Activated T-cell treated with anti-CD3 and anti-CD28 coated beads, Interleukin-2, amount 50 U/mL, for 4 hours (primary cell): Measurements from ENCODE around the gene ABLIM1. TPM values are rescaled to one million over a fixed set of nuclear protein-coding genes. Genes with fewer than 3 reads are reported as not detected.

Source experiments
- ATAC-seq, 2 donors: fragments of 200-7000 bp; cut with Tn5 transposase; one replicate each; pipeline ENCODE4 v1.10.0; 2021
- DNase-seq: peaks from one replicate; pipeline ENCODE4 v3.0.0-alpha.2; 2020
- H3K27me3 Mint-ChIP-seq: one replicate; pipeline ENCODE4 v1.8.0; 2021; ENCODE audit warnings: low read depth, mixed read lengths
- H3K36me3 Mint-ChIP-seq: one replicate; pipeline ENCODE4 v1.8.0; 2022; ENCODE audit warnings: mixed read lengths; ENCODE audit not compliant: insufficient read depth
- H3K4me1 Mint-ChIP-seq: one replicate; pipeline ENCODE4 v1.8.0; 2021; ENCODE audit warnings: low read depth, mixed read lengths
- H3K4me3 Mint-ChIP-seq: one replicate; pipeline ENCODE4 v1.8.0; 2021; ENCODE audit warnings: mild to moderate bottlenecking, moderate library complexity, mixed read lengths
- H3K9me3 Mint-ChIP-seq: one replicate; pipeline ENCODE4 v1.8.0; 2021; ENCODE audit warnings: mixed read lengths
- total RNA-seq, 3 donors: library from RNA; stranded (reverse); gene quantifications; one replicate each; pipeline ENCODE4 v1.2.1, GENCODE V29; 2021

The ABLIM1 gene
- total RNA-seq, 3 donors from 2014 or later: 68.1 to 83.2 (median 76.2) TPM

- H3K9me3 Mint-ChIP-seq: no peaks in the 10 kb centered on the region
- DNase-seq (no peak), ATAC-seq (no peak)
- H3K36me3 Mint-ChIP-seq: peaks cover 57% of the 10 kb centered on the region
- H3K27me3 Mint-ChIP-seq: no peaks in the 10 kb centered on the region
- H3K4me3 Mint-ChIP-seq: no peak overlapping the region
- peaks cover 47% of the 10 kb centered on the region for H3K4me1 Mint-ChIP-seq
Measured at GRCh38 chr10:114482480-114483304, 175.4 kb downstream of the ABLIM1 start.

DNA sequence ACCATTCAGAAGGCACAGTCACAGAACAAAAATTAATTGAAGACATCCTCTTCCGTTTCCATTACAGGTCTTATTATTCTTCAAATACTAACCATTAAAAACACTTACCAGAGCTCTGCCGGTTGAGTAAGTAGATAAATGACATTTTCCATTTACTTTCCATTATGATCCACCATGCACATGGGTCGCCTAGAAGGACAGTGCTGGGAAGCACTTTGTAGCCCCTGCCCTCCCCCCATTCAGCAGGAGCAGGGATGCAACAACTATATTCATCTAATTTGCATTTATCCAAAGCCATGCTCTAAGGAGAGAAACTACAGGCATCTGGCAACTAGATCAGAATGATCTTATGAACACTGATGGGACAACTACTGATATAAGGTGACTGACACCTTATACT lies 177.0 kb downstream of the ABLIM1 start:
- Mint-ChIP-seq H3K36me3 (peaks cover 44% of the 10 kb centered on the region), H3K4me3 (no peak overlapping the region), H3K9me3 (no peaks in the 10 kb centered on the region), H3K4me1 (peaks cover 45% of the 10 kb centered on the region), H3K27me3 (no peaks in the 10 kb centered on the region)
- ATAC-seq: no peak
- DNase-seq: no peak

- no peak for DNase-seq
- Mint-ChIP-seq H3K36me3 (peaks cover 33% of the 10 kb centered on the region), H3K4me3 (no peak overlapping the region), H3K27me3 (no peaks in the 10 kb centered on the region), H3K9me3 (no peaks in the 10 kb centered on the region), H3K4me1 (peaks cover 49% of the 10 kb centered on the region)
- peak in 1 of 2 donors; percentile 43 for ATAC-seq
Measured at GRCh38 chr10:114479836-114480235, 178.2 kb downstream of the ABLIM1 start.

DNA sequence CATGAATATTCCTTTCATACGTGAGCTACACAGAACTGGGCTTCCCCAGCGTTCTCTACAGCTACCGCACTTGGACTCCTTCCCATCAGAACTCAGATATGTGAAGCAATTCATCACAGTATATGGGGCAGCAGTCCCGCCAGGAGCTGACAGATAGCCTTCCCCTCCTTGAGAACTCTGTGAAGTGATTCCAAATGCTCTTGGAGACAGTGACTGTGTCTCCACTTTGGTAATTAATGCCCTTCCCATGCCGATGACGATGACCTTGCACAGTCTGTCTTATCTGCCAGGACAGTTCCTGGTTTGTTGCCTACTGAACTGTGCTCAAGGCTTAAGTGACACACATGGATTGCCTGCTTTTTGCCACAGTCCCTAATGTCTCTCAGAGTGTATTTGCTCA lies 178.8 kb downstream of the ABLIM1 start:
- Mint-ChIP-seq H3K4me1 (peaks cover 49% of the 10 kb centered on the region), H3K4me3 (no peak overlapping the region), H3K27me3 (no peaks in the 10 kb centered on the region), H3K36me3 (peaks cover 29% of the 10 kb centered on the region), H3K9me3 (no peaks in the 10 kb centered on the region)
- no peak for ATAC-seq
- DNase-seq: no peak

DNA sequence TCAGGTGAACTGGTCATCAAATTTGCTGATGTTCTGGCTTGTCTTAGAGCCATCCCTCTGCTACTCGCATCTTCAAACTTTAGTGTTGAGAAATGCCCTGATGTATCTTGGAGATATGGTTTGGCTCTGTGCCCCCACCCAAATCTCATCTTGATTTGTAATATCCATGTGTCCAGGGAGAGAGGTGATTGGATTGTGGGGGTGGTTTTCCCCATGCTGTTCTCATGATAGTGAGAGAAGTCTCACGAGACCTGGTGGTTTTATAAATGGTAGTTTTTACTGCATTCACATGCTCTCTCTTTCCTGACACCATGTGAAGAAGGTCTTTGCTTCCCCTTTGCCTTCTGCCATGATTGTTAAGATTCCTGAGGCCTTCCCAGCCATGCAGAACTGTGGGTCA lies 179.8 kb downstream of the ABLIM1 start:
- Mint-ChIP-seq H3K27me3 (no peaks in the 10 kb centered on the region), H3K4me1 (peaks cover 47% of the 10 kb centered on the region), H3K4me3 (no peak overlapping the region), H3K9me3 (no peaks in the 10 kb centered on the region), H3K36me3 (peaks cover 27% of the 10 kb centered on the region)
- DNase-seq (no peak), ATAC-seq (no peak)

DNA sequence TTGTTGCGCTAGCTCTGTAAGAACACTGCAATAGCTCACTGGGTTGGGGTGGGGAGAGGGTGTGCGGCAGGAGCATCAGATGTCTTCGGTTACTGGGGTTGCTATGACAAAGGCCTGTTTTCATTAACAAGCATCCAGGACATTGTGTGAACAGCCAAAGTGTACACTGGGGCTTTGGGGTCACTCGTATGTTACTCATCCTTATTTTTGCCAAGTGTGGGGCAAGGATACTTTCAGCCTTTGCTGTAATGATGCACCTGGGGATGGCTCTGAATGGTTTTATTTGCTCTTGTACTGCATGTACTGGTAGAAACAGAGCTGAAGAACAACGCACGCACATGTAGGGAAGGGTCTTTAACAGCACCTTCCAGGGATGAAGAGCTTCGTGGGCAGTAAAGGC lies 180.8 kb downstream of the ABLIM1 start:
- H3K36me3 Mint-ChIP-seq: peaks cover 28% of the 10 kb centered on the region
- no peaks in the 10 kb centered on the region for H3K27me3 Mint-ChIP-seq
- ATAC-seq (no peak), DNase-seq (no peak)
- no peaks in the 10 kb centered on the region for H3K9me3 Mint-ChIP-seq
- H3K4me3 Mint-ChIP-seq: no peak overlapping the region
- peaks cover 51% of the 10 kb centered on the region for H3K4me1 Mint-ChIP-seq

GRCh38 chr10:114474989-114475388 lies 183.1 kb downstream of the ABLIM1 start:
- Mint-ChIP-seq H3K36me3 (peaks cover 13% of the 10 kb centered on the region), H3K4me3 (no peak overlapping the region), H3K27me3 (no peaks in the 10 kb centered on the region), H3K9me3 (no peaks in the 10 kb centered on the region), H3K4me1 (peaks cover 37% of the 10 kb centered on the region)
- no peak for DNase-seq
- ATAC-seq: no peak

GRCh38 chr10:114473776-114474175 lies 184.3 kb downstream of the ABLIM1 start:
- Mint-ChIP-seq H3K9me3 (no peaks in the 10 kb centered on the region), H3K36me3 (peaks cover 14% of the 10 kb centered on the region), H3K4me1 (peaks cover 29% of the 10 kb centered on the region), H3K27me3 (no peaks in the 10 kb centered on the region), H3K4me3 (no peak overlapping the region)
- no peak for DNase-seq
- ATAC-seq: no peak

DNA sequence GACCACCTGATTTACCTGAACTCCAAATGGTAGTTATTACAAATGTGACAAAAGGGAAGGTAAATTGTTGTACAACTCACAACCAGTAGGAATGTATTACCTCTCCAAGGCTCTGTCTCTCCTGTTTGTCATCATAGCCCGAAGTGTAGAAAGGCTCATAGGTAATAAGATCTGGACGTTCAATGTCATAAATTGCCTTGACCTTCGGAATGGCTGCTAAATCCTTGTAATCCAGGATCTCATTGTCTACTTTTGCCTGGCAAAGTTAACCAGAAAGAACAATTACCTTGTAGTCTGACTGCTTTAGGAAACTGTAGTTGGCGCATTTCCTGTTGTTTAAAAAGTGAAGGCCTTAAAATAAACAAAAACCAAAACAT lies 185.2 kb downstream of the ABLIM1 start:
- no peak for DNase-seq
- H3K36me3 Mint-ChIP-seq: peaks cover 15% of the 10 kb centered on the region
- H3K27me3 Mint-ChIP-seq: no peaks in the 10 kb centered on the region
- H3K4me3 Mint-ChIP-seq: no peak overlapping the region
- no peaks in the 10 kb centered on the region for H3K9me3 Mint-ChIP-seq
- peaks cover 25% of the 10 kb centered on the region for H3K4me1 Mint-ChIP-seq
- ATAC-seq: no peak

GRCh38 chr10:114471906-114472876 lies 185.9 kb downstream of the ABLIM1 start:
- Mint-ChIP-seq H3K4me1 (peaks cover 23% of the 10 kb centered on the region), H3K27me3 (no peaks in the 10 kb centered on the region), H3K9me3 (no peaks in the 10 kb centered on the region), H3K4me3 (no peak overlapping the region), H3K36me3 (peaks cover 16% of the 10 kb centered on the region)
- no peak for ATAC-seq
- DNase-seq: no peak

DNA sequence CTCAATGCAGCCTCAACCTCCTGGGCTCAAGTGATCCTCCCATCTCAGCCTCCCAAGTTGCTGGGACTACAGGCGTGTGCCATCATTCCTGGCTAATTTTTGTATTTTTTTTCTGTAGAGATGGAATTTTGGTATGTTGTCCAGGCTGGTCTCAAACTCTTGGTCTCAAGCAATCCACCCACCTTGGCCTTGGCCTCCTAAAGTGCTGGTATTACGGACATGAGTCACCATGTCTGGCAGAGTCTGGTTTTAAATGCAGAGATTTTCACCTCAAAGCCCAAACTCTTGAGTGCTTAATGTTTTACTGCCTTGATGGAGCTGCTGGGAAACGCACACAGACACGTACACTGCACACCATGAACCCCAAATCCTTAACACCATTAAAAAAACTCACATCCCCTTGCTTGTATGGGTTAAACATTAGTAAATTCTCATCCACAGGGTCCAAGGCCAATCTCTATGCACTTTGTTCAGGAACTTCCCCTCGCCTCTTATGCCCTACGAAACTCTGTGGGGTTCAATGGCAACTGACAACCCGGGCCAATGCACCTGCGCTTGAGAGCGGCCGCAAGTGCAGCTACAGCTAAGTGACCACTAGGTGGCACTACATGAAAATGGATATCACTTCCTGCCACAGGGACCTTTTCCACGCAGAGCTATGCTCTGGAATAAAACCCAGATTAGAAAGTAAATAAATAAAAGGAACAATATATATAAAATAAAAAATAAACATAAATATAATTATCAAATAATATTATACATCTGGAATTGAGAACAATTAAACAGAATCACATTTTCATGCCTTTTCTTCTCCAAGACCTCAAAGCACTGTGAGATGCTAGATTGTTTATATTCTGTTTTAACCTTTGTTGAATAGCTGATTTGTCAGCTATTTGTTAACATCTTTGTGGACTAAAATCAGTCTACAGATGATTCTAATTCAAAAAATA lies 186.8 kb downstream of the ABLIM1 start:
- Mint-ChIP-seq H3K36me3 (peaks cover 19% of the 10 kb centered on the region), H3K27me3 (no peaks in the 10 kb centered on the region), H3K4me3 (no peak overlapping the region), H3K9me3 (no peaks in the 10 kb centered on the region), H3K4me1 (peaks cover 16% of the 10 kb centered on the region)
- DNase-seq: peak; percentile 65
- ATAC-seq: peak; percentile 87 to 94

DNA sequence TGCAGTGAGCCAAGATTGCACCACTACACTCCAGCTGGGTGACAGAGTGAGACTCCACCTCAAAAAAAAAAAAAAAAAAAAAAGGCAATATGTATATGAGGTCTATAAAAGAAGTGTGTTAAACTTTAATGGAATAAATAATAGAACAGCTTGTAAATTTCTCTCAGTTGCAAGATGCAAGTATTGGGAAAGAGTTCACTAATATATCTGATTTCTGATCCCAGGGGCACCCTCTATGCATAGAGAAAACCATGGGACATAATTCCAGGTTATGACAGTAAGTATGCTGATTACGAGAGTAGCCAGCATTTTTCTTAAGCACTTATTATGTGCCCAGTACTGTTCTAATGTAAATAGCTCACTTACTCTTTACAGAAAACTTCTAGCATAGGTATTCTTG lies 187.7 kb downstream of the ABLIM1 start:
- ATAC-seq (no peak), DNase-seq (no peak)
- Mint-ChIP-seq H3K27me3 (no peaks in the 10 kb centered on the region), H3K9me3 (no peaks in the 10 kb centered on the region), H3K4me1 (peaks cover 15% of the 10 kb centered on the region), H3K36me3 (peaks cover 21% of the 10 kb centered on the region), H3K4me3 (no peak overlapping the region)

- Mint-ChIP-seq H3K4me1 (peaks cover 9% of the 10 kb centered on the region), H3K36me3 (peaks cover 44% of the 10 kb centered on the region), H3K9me3 (no peaks in the 10 kb centered on the region), H3K27me3 (no peaks in the 10 kb centered on the region), H3K4me3 (no peak overlapping the region)
- peak in 1 of 2 donors; percentile 55 for ATAC-seq
- DNase-seq: no peak
Measured at GRCh38 chr10:114458955-114459354, 199.1 kb downstream of the ABLIM1 start.
